C4-2B (cell line): ENCODE results near the gene PDSS1.

Experiments
- ZFX ChIP-seq: fragments of 450-650 bp; IDR thresholded peaks from 2 replicates; pipeline ENCODE4 v1.6.1; 2017
- TF ChIP-seq, protein P1 (sequence below): fragments of 450-650 bp; conservative IDR thresholded peaks from 2 replicates; pipeline ENCODE4 v1.5.1; 2017; ENCODE audit warnings: mild to moderate bottlenecking

DNA sequence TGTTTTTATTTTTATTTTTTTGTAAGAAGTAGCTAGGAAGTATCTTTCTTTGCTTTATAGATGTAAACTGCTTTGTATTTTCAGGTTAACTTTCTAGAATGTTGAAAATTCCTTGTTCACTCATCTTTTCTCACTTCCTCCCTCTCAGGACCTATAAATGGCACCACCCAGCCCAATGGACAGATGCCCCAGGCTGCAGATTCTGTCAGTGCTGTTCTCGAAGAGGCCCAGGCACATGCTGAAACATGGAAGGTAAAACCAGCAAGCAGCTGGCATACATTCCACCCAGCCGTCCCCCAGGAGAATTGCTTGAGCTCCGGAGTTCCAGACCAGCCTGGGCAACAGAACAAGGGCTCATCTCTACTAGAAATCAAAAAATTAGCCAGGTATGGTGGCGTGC is 47.1 kb upstream of the PDSS1 start:
- TF ChIP-seq, protein P1, sequence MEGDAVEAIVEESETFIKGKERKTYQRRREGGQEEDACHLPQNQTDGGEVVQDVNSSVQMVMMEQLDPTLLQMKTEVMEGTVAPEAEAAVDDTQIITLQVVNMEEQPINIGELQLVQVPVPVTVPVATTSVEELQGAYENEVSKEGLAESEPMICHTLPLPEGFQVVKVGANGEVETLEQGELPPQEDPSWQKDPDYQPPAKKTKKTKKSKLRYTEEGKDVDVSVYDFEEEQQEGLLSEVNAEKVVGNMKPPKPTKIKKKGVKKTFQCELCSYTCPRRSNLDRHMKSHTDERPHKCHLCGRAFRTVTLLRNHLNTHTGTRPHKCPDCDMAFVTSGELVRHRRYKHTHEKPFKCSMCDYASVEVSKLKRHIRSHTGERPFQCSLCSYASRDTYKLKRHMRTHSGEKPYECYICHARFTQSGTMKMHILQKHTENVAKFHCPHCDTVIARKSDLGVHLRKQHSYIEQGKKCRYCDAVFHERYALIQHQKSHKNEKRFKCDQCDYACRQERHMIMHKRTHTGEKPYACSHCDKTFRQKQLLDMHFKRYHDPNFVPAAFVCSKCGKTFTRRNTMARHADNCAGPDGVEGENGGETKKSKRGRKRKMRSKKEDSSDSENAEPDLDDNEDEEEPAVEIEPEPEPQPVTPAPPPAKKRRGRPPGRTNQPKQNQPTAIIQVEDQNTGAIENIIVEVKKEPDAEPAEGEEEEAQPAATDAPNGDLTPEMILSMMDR = no peak
- TF ChIP-seq ZFX = no peak
